ENCODE data around the gene APOBEC4.
A peak's percentile ranks its signal among the peaks of the same experiment; 100 is the strongest.

The APOBEC4 gene

DNA sequence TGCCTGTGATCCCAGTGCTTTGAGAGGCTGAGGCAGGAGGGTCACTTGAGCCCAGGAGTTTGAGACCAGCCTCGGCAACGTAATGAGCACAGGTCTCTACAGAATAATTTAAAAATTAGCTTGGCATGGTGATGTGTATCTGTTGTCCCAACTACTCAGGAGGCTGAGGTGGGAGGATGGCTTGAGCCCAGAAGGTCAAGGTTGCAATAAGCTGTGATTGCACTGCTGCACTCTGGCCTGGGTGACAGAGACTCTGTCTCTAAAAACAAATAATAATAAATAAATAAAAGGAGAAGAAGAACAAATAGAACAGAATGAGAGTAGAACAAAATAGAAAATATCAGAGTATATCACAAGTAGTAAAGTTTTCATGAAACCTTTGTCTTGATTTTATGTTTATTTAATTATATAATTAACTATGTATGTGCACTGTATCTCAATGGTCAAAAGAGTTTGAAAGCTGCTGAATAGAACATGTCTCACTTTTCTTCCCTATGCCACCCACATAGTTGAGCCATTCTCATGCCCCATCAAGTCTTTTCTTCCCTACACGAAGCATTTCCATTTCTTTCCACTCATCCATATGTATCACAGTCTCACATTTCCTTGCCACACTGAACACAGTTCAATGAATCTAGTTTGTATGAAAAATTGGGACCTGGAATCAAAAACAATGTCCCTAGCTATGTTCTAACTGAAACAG lies 22.9 kb upstream of the APOBEC4 start:
- no peak for DNase-seq (ENCODE audit: low read depth in 1 of 2, low spot score in 1 of 2)

DNA sequence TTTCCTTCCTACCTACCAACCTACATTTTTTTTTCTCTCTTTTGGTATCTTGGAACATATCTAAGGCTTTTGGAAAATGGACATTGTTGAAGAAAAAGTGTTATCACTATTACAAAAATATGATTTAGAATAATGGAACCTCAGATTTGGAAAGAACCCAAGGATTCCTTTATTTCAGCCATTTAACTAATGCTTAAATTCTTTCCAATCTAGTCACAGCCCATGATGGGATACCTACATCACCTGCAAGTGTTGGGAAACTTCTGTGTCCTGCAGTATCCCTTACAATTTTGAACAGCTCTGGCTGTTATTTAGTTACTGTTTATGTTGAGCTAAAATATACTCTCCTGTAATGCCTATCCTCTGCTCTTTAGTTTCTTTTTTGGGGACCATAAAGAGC lies 22.3 kb upstream of the APOBEC4 start:
- DNase-seq (ENCODE audit: low read depth in 1 of 2, low spot score in 1 of 2) = no peak

DNA sequence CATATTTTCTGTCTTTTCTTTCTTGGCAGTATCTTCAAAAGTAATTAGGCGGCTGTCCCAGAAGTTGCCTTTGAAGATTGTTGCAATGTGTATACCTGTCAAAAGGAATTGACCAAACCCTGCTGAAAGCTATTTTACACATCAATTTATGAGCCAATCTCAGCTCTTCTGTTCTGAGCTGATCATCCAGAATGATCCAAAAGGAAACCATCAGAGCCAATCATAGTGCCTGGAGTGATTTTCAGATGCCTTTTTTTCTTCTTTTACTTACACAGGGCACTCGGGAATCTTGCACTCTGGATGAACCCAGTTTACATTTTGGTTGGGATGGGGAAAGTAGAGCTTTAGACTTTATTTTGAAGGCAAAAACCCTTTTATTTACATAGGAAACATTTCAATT lies 21.8 kb upstream of the APOBEC4 start:
- no peak for DNase-seq (ENCODE audit: low read depth in 1 of 2, low spot score in 1 of 2)

DNA sequence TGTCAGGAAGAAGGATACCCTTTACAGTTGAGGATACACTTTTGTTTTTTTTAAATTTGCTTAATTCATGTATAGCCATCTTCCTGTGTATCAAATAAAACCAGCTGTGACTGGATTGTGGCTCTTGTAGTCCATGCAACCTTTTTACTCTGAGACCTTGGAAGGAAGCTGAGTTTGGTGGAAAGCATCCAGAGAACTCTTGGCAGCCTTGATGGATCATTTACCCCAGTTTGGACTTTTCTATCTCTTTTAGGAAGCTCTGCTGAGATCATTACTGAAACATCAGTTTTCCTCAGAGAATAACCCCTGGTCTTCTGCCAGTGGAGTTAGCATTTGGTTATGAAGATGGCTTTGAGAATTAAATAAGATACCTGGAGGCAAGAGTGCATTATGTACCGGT lies 21.2 kb upstream of the APOBEC4 start:
- no peak for DNase-seq (ENCODE audit: low read depth in 1 of 2, low spot score in 1 of 2)

DNA sequence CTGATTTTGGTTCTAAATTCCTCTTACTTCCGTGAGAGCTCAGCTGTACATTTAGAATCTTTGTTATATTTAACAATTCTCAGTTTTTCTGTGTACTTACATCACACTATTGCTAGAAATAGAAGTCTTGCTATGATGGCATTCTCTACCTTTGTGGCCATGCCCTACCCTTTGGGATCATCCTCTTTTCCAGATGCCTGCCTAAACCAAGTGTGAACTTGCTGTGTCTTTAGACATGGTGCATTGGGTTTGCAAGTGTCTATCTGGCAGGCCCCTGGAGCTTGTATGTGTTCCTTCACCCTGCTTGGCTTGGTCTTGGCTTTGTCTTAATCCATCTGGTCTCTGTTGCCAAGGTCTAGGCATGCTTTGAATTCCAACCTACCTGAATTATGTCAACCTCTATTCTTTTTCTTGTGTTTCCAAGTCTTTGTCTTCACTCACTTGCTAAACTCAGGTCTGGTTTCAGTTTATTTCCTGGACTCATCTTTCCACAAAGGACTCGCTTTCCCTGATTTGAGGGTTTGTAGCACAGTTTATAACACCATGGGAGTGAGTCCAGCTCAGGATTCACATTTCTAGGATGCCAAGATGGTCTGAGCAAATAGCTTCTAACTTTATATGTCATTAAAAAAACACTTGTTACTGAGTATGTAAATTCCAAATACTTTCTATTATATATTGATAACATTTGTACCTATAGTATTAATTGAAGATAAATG lies 20.6 kb upstream of the APOBEC4 start:
- no peak for DNase-seq (ENCODE audit: low read depth in 1 of 2, low spot score in 1 of 2)

DNA sequence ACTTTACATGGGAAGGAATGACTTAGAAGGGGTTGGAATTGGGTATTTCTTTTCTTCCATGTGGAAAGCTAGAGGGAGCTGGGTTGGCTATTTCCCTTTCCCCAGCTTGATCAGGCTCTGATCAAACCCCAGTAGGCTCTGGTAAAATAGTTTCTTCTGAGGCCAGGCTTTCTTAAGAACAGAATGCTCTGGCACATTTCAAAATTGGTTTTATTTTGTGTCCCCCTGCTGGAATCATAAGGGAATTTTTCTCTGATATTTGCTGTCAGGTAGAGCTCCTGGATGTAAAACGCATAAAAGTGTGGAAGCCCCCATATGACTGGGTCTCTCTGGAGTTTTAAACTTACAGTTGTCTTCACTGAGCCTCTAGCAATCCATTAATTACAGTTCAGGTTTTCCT lies 17.1 kb upstream of the APOBEC4 start:
- DNase-seq (ENCODE audit: low read depth in 1 of 2, low spot score in 1 of 2) = no peak

DNA sequence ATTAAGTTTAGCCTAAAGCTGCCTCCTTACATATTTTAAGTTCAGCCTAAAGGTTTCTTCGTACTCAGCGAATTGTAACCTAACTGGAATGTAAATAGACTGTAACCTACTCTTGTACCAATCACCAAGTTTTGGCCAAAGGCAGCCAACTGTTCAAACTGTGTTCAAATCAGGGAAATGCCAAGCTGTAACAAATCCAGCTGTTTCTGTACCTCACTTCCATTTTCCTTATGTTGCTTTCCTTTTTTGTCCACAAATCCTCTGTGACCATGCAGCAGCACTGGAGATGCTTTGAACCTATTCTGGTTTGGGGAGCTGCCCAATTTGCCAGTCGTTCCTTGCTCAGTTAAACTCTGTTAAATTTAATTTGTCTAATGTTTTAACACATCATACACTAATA lies 3.2 kb upstream of the APOBEC4 start:
- DNase-seq (ENCODE audit: low read depth in 1 of 2, low spot score in 1 of 2) = no peak

DNA sequence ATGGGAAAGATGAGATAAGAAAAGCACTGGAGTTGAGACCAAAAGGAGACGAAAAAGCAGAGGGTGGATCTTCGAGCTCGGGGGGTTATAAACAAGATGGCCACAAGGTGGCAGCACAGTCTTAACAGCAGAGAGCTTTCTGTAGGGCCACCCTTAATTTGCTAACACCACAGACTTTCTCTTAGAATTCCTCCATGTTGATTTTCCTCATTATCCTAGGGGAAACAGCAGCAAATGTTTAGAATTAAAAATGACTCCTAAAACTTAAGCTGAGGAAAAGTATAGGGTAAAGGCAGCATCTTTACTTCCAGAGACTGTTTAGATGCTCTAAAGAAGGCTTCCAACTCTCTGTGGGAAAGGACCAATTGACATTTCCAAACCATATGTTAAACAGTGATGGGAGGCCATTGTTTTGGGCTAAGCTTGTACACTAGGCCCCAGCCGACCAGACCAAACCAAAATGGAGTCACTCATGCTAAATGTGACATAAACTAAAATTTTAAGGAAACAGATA lies 2.5 kb upstream of the APOBEC4 start:
- DNase-seq (ENCODE audit: low read depth in 1 of 2, low spot score in 1 of 2) = peak; percentile 52 to 62

DNA sequence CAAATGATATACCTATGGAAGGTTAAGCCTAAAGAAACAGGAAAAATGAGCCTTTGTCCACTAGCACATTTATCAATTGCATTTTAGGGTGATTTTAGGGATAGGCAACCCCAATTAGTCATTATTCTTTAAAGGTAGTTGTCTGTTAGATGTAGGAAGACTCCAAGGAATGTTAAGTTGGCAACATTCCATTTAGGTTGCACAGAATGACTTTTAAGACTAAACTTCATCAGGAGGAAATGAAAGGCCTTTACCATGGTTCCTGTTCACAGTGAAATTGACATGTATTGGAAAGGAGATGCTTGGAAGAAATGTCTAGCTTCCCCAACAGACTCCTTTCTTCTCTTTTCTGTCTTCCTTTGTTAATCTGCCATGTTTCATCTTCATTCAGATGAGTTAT lies 1.6 kb upstream of the APOBEC4 start:
- DNase-seq (ENCODE audit: low read depth in 1 of 2, low spot score in 1 of 2) = no peak

DNA sequence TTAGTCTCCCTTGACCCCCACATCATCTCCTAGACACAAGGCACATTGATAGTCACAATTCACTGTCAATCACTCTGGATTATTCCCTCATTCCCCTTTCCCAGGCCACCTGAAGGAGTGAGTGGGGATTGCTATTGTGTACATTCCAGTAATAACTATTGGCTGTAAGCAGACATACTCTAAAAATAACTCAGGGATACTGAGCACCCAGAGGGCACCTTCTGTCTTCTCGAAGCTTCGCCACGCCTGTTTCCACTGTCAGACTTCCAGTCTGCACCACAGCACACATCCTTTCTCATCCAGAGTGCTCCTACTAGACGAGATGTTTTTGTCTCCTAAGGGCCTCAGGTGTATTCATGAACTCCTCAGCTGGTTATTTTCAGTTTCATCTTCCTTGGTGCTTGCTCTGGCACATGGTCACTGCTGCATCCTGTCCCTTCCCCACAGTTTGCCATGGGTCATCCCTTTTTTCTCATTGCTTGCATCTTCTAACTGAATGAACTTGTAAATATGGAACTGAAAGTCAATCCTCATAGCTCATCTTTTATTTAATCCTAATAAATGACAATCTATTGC lies 848 bp upstream of the APOBEC4 start:
- no peak for DNase-seq (ENCODE audit: low read depth in 1 of 2, low spot score in 1 of 2)

DNA sequence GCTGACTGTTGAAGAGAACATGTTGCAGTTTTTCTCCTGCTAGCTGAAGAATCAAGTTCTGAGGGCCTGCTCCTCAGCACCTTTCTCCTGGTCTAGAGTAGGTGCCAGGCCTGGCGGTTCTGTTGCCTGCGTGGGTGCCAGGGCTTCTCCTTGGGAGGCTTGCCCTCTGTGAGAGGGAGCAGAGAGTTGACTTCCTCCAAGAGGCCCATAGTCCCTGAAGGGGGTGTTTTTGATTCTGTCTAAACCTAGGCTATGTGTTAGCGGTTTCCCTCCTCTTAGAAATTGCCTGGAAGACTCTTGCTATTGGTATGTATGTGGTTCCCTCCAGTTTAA lies 312 bp upstream of the APOBEC4 start:
- no peak for DNase-seq (ENCODE audit: low read depth in 1 of 2, low spot score in 1 of 2)

DNA sequence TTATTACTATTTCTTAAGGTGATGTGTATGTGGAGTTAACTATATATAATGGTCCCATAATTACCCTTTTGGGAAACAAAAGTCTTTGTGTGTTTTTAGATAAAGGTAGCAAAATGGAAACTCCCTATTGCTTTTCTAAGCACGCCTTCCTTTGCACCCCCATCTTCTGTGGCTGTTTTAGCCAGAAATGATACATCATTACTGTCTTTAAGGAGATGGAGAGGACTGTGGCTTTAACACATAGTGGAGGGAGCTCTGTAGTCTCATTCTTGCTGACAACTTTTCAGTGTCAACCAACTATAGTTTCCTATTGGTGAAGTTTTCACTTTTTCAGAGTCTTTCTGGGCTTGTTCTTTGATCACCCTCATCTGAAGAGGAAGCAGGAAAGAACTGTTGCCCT lies 1.0 kb downstream of the APOBEC4 start:
- DNase-seq (ENCODE audit: low read depth in 1 of 2, low spot score in 1 of 2) = no peak

DNA sequence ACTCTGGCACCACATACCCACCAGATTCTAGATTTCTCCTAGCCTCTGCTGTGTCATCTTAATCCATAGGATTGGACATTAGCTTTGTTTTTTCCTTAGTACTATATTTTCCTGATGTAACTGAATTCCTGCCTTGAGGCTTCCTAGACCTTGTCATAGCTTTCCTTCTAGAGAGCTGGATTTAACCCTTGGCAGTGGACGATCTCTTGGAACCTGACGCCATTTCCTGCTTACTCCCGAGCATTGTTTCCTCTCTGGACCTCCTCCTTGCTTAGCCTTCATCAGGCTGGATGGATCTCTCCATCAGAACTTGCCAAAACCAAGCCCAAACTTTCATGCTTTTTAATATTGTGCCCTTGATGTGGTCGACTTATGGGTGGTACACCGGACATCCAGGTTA lies 1.5 kb downstream of the APOBEC4 start:
- no peak for DNase-seq (ENCODE audit: low read depth in 1 of 2, low spot score in 1 of 2)

DNA sequence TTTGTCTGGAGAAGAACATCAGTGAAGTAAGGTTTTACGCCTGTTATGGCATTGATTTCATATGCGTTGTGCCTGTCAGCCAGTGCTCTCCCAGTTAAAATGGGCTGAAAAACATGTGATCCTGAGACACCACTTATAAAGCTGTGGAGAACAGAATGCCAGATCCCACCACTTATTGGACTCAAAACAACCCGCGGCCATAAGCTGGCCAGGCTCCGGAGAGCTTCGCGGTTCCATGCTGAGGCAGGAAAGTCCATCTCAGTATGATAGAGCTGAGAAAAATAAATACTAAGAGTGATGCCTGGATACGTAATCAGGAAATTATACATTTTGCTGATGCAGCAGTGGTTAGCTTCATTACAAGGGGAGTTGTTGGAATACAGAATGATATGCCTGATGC lies 5.1 kb downstream of the APOBEC4 start:
- DNase-seq (ENCODE audit: low read depth in 1 of 2, low spot score in 1 of 2) = no peak

DNA sequence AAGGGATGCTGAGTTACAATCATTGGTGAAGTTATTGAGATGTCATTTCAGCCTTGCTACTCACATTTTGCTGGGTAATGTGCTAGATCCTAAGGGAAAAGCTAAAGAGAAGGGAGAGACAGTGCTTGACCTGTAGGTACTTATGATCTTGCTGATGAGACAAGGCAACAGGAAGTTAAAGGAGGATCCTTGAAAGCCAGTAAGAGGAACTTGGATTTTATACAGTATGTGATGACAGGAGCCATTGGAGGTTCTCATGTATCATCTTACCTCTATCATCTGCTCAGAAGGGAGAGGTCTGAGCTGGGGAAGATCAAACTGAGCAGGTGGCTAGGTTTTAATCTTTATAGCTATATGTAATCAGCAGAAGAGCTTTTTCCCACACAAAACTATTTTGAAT lies 6.3 kb downstream of the APOBEC4 start:
- no peak for DNase-seq (ENCODE audit: low read depth in 1 of 2, low spot score in 1 of 2)

DNA sequence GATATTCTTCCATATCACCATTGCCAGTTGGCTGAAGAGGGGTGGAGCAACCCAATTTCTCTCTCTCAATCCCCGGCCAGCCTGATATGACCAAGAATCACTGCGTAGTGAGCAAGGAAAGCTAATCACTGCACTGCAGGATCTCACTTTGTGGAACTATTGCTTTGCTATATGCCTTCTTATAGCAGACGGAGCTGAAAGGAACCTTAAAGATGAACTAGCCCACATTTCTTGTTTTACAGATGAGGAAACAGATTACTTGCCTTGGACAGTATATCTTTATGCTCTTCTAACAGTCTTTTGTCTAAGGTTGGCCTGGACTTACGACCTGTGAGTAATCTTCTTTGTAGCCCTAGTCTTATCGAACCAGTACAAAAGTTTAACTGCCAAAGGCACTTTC lies 7.6 kb downstream of the APOBEC4 start:
- DNase-seq (ENCODE audit: low read depth in 1 of 2, low spot score in 1 of 2) = no peak

DNA sequence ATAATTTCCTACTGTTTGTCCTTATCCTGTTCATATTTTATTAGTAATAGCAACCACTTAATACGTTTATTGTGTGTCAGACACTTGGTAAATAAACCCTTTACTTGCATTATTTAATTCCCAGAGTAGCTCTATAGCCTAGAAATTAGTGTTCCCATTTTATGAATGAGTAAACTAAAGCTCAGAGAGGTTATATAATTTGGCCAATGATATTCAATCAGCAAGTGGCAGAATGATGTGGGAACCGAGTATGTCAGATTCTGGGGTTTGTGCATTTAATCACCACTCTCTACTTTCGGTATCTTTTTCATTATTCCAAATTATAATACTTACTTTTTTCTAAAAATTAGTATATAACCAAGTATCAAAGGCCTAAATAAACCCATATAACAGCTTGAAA lies 10.9 kb downstream of the APOBEC4 start:
- DNase-seq (ENCODE audit: low read depth in 1 of 2, low spot score in 1 of 2) = no peak

DNA sequence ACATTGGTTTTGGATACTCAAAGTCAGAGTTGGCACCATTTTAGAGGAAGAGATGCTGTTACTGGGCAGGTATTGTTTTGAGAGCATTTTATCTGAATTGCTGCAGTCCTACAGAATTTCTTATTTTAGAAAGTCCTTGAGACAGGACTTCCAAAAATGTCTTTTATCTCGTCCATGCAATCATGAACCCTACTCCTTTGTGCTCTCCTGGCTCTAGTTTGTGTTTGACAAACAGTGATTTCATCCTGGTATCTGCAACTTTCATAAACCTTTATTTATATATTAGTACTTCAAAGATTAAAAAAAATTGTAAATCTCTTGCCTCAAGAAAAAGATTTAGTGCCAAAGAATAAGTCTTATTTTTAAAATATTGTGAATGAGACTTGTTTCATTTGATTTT lies 12.9 kb downstream of the APOBEC4 start:
- no peak for DNase-seq (ENCODE audit: low read depth in 1 of 2, low spot score in 1 of 2)

DNA sequence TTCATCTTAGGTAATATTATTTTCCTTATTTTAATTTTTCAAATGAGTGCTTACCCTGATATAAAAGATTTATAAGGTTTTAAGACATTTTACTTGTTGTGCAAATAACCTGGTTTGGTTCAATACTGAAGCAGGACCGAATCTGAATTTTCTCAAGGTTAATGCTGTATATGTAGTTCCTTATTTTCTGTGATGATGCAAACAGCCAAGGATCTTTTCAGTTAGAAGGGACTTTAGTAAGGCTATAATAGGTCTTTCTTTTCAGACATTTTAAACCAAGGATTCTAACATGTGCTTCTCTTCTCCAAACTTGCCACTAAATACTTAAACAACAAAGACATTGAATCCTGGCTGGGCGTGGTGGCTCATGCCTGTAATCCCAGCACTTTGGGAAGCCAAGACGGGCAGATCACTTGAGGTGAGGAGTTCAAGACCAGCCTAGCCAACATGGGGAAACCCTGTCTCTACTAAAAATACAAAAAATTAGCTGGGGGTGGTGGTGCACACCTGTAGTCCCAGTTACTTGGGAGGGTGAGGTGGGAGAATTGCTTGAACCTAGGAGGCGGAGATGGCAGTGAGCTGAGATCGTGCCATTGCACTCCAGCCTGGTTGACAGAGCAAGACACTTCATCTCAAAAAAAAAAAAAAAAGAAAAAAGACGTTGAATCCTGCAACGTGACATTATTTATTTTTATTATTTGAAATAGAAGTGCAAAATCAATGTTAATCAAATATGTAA lies 14.3 kb downstream of the APOBEC4 start:
- DNase-seq (ENCODE audit: low read depth in 1 of 2, low spot score in 1 of 2) = no peak

DNA sequence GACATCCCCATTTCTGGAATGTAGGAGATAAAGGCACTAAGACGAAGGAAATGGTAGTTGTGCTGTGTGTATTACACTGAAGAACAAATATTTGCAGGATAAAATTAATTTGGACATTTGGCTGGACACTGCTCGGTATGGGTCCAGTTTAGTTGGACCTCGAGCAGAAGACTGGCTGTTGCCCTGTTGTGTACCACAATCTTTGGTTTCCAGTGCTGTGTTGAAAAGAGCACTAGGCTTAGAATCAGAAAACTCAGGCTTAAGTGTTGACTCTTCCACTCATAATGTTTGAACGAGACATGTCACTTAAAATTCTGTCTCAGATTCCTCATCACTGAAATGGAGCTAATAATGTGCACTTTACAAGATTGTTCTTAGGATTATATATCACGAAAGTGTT lies 16.3 kb downstream of the APOBEC4 start:
- DNase-seq (ENCODE audit: low read depth in 1 of 2, low spot score in 1 of 2) = no peak

DNA sequence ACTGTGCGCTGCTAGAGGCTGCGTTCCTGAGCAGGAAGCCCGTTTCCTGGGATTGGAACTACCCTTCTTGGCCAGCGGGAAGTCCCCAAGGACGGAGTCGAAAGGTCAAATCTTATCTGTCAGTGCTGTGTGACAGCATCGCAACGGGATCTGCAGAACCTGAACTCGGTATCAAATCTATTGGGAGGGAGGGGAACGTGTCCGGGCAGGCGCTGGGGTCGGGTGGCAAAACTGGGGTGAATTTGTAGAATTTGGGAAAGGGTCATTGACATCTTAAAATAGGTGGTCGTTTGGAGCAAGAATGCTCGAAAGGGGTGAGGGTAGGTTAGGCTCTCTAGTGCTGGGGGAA lies 16.8 kb downstream of the APOBEC4 start:
- no peak for DNase-seq (ENCODE audit: low read depth in 1 of 2, low spot score in 1 of 2)
